GM12892 (cell line): Measurements from ENCODE around the gene SIRT7.

Experiments used
- POLR2A ChIP-seq: IDR thresholded peaks from 2 replicates; pipeline ENCODE4 v1.6.1; 2011; ENCODE audit warnings: low read depth, low read length, control low read depth
- POLR2AphosphoS5 ChIP-seq: IDR thresholded peaks from 2 replicates; pipeline ENCODE4 v1.6.1; 2011; ENCODE audit warnings: low read depth, low read length, control low read depth
- TAF1 ChIP-seq: IDR thresholded peaks from 2 replicates; pipeline ENCODE4 v1.6.1; 2011; ENCODE audit warnings: low read depth, mild to moderate bottlenecking, control low read depth, low read length, borderline replicate concordance

- TF ChIP-seq POLR2A (no peak), TAF1 (no peak), POLR2AphosphoS5 (no peak)
These were observed 28.9 kb downstream of the SIRT7 start for GRCh38 chr17:81888988-81889595.
